Lung (tissue), 12 donors: ENCODE data around the gene RGS8. TPM values are rescaled to one million over a fixed set of nuclear protein-coding genes. Genes with fewer than 3 reads are reported as not detected.

ENCODE experiments used
- ATAC-seq: fragments of 200-7000 bp; cut with Tn5 transposase; one replicate; pipeline ENCODE4 v1.9.1; 2020; ENCODE audit warnings: moderate number of reproducible peaks; ENCODE audit not compliant: insufficient read depth, low FRiP score
- DNase-seq, 3 donors: peaks; one replicate each; pipeline ENCODE4 v3.0.0-alpha.2; 2013 to 2017
- H3K27ac ChIP-seq, 2 donors: one replicate each; pipeline ENCODE4 v1.5.1; 2013; ENCODE audit warnings: mild to moderate bottlenecking in 2 of 2, moderate library complexity in 2 of 2, control low read depth in 1 of 2, inconsistent platforms in 1 of 2, low read depth in 1 of 2, low read length in 1 of 2
- H3K27me3 ChIP-seq, 3 donors: one replicate each; pipeline ENCODE4 v1.5.1; 2013; ENCODE audit warnings: low read length in 2 of 3; ENCODE audit not compliant: control insufficient read depth in 3 of 3, insufficient read depth in 3 of 3
- H3K36me3 ChIP-seq, 4 donors: one replicate each; pipeline ENCODE4 v1.5.1; 2013; ENCODE audit warnings: low read length in 4 of 4, mild to moderate bottlenecking in 1 of 4, moderate library complexity in 1 of 4; ENCODE audit not compliant: control insufficient read depth in 4 of 4, insufficient read depth in 4 of 4
- H3K4me1 ChIP-seq, 5 donors: one replicate each; pipeline ENCODE4 v1.5.1; 2013; ENCODE audit warnings: low read length in 5 of 5, mild to moderate bottlenecking in 2 of 5, moderate library complexity in 1 of 5; ENCODE audit not compliant: control insufficient read depth in 5 of 5, insufficient read depth in 5 of 5
- H3K4me3 ChIP-seq: one replicate; pipeline ENCODE4 v1.5.1; 2013; ENCODE audit warnings: mild to moderate bottlenecking, control low read depth, moderate library complexity
- H3K9ac ChIP-seq, 2 donors: one replicate each; pipeline ENCODE4 v1.5.1; 2013; ENCODE audit warnings: low read length in 2 of 2, control low read depth in 1 of 2; ENCODE audit not compliant: insufficient read depth in 1 of 2
- H3K9me3 ChIP-seq, 4 donors: one replicate each; pipeline ENCODE4 v1.5.1; 2013; ENCODE audit warnings: low read length in 3 of 4, mild to moderate bottlenecking in 1 of 4, moderate library complexity in 1 of 4; ENCODE audit not compliant: control insufficient read depth in 4 of 4, insufficient read depth in 3 of 4
- CTCF ChIP-seq: IDR thresholded peaks from 2 replicates; pipeline ENCODE4 v1.5.1; 2012; ENCODE audit warnings: mild to moderate bottlenecking; ENCODE audit errors: control extremely low read depth, extremely low read depth
- WGBS, 2 donors: extraction: QIAGEN DNeasy Blood & Tissue Kit; methylation state at CpG; one replicate each; pipeline ENCODE4 v1.1.7; 2013; 5-methylcytosine and 5-hydroxymethylcytosine counted together
- polyA plus RNA-seq, 2 donors: library from polyadenylated mRNA; stranded (reverse); fragments of 200-250 nt; gene quantifications; one replicate each; pipeline ENCODE4 v1.2.1, GENCODE V29; 2013
- total RNA-seq, 2 donors: library from RNA; depleted of rRNA in 1 of 2; stranded (reverse); fragments of >200 nt in 1 of 2; gene quantifications; one replicate each; pipeline ENCODE4 v1.2.1, GENCODE V29; 2014 to 2021
- donor health status: control.
- donor health status: control.
- donor health status: Bipolar disorder and iron deficiency.
- donor health status: healthy.
- donor health status: DM: yes; HTN: yes; CAD: no.

The RGS8 gene
- total and polyA plus RNA-seq, 4 donors, result 0.02 to 0.03 (median 0.02) TPM; not detected in 1

GRCh38 chr1:182664296-182664695, 20.1 kb downstream of the RGS8 start:
- no peak for TF ChIP-seq CTCF
- H3K4me1 ChIP-seq, result no peaks in the 10 kb centered on the region
- H3K4me3 ChIP-seq, result no peak overlapping the region
- DNase-seq (no peak), ATAC-seq (no peak)
- H3K9me3 ChIP-seq, result peaks cover 0 to 2% (median 0%) of the 10 kb centered on the region in 4 donors
- peaks cover 0 to 4% (median 0%) of the 10 kb centered on the region in 3 donors for H3K27me3 ChIP-seq
- H3K36me3 ChIP-seq, result no peaks in the 10 kb centered on the region
- WGBS, 2 donors, result 84 to 90% methylated on average over 3 of the region's 3 CpGs
- no peak overlapping the region for H3K27ac ChIP-seq
- H3K9ac ChIP-seq, result no peak overlapping the region

- no peak for ATAC-seq
- Histone ChIP-seq H3K9ac (no peak overlapping the region), H3K4me3 (no peak overlapping the region)
Observed at GRCh38 chr1:182662956-182663355, 21.4 kb downstream of the RGS8 start.

GRCh38 chr1:182662121-182662890, 22.1 kb downstream of the RGS8 start:
- peaks cover 0 to 4% (median 0%) of the 10 kb centered on the region in 3 donors for H3K27me3 ChIP-seq
- 77 to 82% methylated on average over 7 of the region's 7 CpGs for WGBS, 2 donors
- H3K4me1 ChIP-seq, result no peaks in the 10 kb centered on the region
- no peak overlapping the region for H3K4me3 ChIP-seq
- no peak overlapping the region for H3K9ac ChIP-seq
- H3K9me3 ChIP-seq, result no peaks in the 10 kb centered on the region
- H3K36me3 ChIP-seq, result no peaks in the 10 kb centered on the region
- H3K27ac ChIP-seq, result no peak overlapping the region
- no peak for TF ChIP-seq CTCF
- no peak for ATAC-seq
- no peak for DNase-seq

More at GRCh38 chr1:182662956-182663355, 21.4 kb downstream of the RGS8 start:
- H3K27me3 ChIP-seq, result peaks cover 0 to 4% (median 0%) of the 10 kb centered on the region in 3 donors
- no peaks in the 10 kb centered on the region for H3K9me3 ChIP-seq
- 86 to 88% methylated on average over 3 of the region's 3 CpGs for WGBS, 2 donors
- H3K4me1 ChIP-seq, result no peaks in the 10 kb centered on the region
- no peak overlapping the region for H3K27ac ChIP-seq
- H3K36me3 ChIP-seq, result no peaks in the 10 kb centered on the region
- no peak for DNase-seq
- TF ChIP-seq CTCF, result no peak
